ENCODE measurements around the gene PDF. TPM values are rescaled to one million over a fixed set of nuclear protein-coding genes. Genes with fewer than 3 reads are reported as not detected.
A peak's percentile ranks its signal among the peaks of the same experiment; 100 is the strongest.

Gene PDF
- total and polyA plus RNA-seq, 2 of the 13 experiments (the other 11 are each of a cell fraction or from before 2014, with no cell fraction given), result 12.4 to 48.8 TPM

- TF ChIP-seq ZNF780A (CRISPR knock-in tag; IDR thresholded peaks at IDR 0.05), result peak; percentile 80; the same call in 1 of the 2 replicates
- TF ChIP-seq, protein P1, sequence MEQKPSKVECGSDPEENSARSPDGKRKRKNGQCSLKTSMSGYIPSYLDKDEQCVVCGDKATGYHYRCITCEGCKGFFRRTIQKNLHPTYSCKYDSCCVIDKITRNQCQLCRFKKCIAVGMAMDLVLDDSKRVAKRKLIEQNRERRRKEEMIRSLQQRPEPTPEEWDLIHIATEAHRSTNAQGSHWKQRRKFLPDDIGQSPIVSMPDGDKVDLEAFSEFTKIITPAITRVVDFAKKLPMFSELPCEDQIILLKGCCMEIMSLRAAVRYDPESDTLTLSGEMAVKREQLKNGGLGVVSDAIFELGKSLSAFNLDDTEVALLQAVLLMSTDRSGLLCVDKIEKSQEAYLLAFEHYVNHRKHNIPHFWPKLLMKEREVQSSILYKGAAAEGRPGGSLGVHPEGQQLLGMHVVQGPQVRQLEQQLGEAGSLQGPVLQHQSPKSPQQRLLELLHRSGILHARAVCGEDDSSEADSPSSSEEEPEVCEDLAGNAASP (CRISPR knock-in tag; IDR thresholded peaks at IDR 0.05; ENCODE audit: borderline replicate concordance), result peak; percentile 64
- peak; percentile 88 for TF ChIP-seq MAFF (IDR thresholded peaks at IDR 0.05; ENCODE audit: low read depth, low read length)
- no peak for TF ChIP-seq ZNF18 (CRISPR knock-in tag; IDR thresholded peaks at IDR 0.05; ENCODE audit: insufficient replicate concordance)
- TF ChIP-seq, protein P2, sequence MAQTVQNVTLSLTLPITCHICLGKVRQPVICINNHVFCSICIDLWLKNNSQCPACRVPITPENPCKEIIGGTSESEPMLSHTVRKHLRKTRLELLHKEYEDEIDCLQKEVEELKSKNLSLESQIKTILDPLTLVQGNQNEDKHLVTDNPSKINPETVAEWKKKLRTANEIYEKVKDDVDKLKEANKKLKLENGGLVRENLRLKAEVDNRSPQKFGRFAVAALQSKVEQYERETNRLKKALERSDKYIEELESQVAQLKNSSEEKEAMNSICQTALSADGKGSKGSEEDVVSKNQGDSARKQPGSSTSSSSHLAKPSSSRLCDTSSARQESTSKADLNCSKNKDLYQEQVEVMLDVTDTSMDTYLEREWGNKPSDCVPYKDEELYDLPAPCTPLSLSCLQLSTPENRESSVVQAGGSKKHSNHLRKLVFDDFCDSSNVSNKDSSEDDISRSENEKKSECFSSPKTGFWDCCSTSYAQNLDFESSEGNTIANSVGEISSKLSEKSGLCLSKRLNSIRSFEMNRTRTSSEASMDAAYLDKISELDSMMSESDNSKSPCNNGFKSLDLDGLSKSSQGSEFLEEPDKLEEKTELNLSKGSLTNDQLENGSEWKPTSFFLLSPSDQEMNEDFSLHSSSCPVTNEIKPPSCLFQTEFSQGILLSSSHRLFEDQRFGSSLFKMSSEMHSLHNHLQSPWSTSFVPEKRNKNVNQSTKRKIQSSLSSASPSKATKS (CRISPR knock-in tag; IDR thresholded peaks at IDR 0.05), result no peak
- no peak for TF ChIP-seq ZNF432 (CRISPR knock-in tag; IDR thresholded peaks at IDR 0.05; ENCODE audit: borderline replicate concordance)
- peak; percentile 80; the same call in 1 of the 2 replicates for TF ChIP-seq ZFP37 (CRISPR knock-in tag; IDR thresholded peaks at IDR 0.05; ENCODE audit: borderline replicate concordance)
- TF ChIP-seq ZFP41 (CRISPR knock-in tag; IDR thresholded peaks at IDR 0.05; ENCODE audit: borderline replicate concordance), result no peak
- TF ChIP-seq SP2 (CRISPR knock-in tag; IDR thresholded peaks at IDR 0.05), result no peak
- peak; percentile 70; the same call in 1 of the 2 replicates for TF ChIP-seq FOXO1 (CRISPR knock-in tag; IDR thresholded peaks at IDR 0.05)
- no peak for TF ChIP-seq HNRNPUL1 (IDR thresholded peaks at IDR 0.05; ENCODE audit: low read depth, low read length)
- no peak for TF ChIP-seq NFE2L1 (CRISPR knock-in tag; IDR thresholded peaks at IDR 0.05; ENCODE audit: borderline replicate concordance)
- TF ChIP-seq GATAD1 (CRISPR knock-in tag; IDR thresholded peaks at IDR 0.05), result peak; percentile 73
- no peak for TF ChIP-seq KIAA2018 (CRISPR knock-in tag; IDR thresholded peaks at IDR 0.05; ENCODE audit: borderline replicate concordance)
These were observed 4.1 kb downstream of the PDF start (continued) for GRCh38 chr16:69326172-69326873.
